GM18519 (cell line): ENCODE measurements around the gene EPB41L4A.

Source experiments
- ATAC-seq: cut with Tn5 transposase; IDR thresholded peaks from one replicate; pipeline ENCODE4 v1.9.1; 2021; ENCODE audit warnings: mild to moderate bottlenecking, moderate library complexity; ENCODE audit not compliant: unreplicated experiment, low FRiP score

EPB41L4A gene

DNA sequence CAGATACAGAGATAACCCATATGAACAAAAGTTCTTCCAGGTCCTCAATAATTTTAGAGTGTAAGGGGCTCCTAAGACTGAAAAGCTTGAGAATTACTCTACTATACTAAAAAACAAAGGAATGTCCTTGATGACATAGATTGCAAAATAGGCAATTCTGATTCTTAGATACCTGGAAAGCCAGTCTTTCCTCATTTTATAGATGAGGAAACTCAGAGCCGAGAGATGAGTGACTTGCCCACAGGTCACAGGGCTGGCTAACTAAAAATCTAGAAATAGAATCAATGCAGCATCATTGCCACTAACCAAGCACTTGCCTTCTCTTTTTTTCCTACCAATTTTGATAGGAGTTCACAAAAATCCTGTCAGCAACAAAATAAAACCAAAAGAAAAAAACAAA is 101.2 kb downstream of the EPB41L4A start:
- no peak for ATAC-seq

DNA sequence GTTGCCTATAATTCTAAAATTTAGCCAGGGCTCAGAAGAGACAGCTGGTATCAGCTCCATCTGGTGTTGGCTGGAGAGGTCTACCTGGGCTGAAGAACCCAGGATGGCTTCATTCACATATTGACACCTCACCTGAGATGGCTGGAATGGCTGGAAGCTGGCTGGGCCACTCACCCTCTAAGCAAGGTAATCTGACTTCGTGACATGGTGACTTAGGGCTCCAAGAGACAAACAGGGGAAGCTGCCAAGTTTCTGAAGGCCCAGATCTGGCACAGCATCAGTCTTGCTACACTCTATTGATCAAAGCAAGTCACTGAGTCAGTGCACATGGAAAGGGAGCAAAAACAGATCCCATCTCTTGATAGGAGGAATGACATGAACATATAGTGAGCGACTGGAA is 102.3 kb downstream of the EPB41L4A start:
- no peak for ATAC-seq

GRCh38 chr5:112316006-112316405 is 103.1 kb downstream of the EPB41L4A start:
- no peak for ATAC-seq

GRCh38 chr5:112312295-112313275 is 106.5 kb downstream of the EPB41L4A start:
- no peak for ATAC-seq

- no peak for ATAC-seq
Measured at GRCh38 chr5:112310746-112311145, 108.3 kb downstream of the EPB41L4A start.

DNA sequence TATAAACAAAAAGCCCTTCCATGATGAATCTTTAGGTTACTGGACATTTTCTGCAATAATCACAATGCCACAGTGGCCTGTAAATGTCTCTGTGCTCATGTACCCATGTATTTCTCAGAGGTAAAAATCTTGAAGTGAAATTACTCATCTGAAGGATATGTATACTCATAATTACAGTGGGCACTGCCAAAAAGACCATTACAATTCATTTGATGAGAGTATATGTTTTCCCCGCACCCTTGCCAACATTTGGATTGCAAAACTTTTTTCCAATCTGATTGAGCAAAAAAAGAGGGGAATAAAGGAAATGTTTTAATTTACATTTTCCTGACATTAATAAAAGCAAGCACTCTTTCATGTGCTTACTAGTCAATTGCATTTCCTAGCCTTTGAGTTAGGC is 110.5 kb downstream of the EPB41L4A start:
- no peak for ATAC-seq

DNA sequence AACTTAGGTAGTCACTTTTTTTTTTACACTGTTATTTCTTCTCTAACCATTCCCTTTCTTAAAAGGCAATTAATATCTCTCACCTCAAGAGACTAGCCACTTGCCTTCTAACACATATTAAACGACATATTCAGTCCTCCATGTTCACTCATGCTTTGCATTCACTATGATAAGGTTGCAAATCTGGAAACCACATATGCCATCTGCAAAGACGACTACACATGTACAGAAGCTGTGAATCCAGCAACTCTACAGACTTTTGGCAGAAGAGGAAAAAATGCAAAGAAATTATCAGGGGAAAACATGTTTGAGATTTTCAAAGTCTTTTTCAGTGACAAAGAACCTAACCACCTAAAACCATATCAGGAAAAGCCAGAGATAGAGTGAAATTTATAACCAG is 112.1 kb downstream of the EPB41L4A start:
- no peak for ATAC-seq

DNA sequence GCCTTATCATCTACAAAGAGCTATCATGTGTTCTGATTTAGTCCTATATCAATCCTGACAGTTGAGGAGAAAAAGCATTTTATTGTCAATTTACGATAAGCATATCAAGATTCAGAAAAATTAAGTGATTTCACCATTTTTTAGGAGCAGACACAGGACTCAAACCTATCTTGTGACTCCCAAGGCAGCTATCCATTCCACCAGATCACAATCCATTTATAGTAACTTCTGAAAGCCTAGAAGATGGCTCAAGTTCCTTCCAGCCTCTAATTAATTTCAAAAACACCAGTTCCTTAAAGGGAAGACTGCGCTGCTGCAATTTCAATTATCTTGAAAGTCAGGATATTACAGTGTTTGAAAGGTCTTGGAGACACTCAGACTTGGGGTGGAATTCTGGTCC is 114.3 kb downstream of the EPB41L4A start:
- ATAC-seq: no peak

DNA sequence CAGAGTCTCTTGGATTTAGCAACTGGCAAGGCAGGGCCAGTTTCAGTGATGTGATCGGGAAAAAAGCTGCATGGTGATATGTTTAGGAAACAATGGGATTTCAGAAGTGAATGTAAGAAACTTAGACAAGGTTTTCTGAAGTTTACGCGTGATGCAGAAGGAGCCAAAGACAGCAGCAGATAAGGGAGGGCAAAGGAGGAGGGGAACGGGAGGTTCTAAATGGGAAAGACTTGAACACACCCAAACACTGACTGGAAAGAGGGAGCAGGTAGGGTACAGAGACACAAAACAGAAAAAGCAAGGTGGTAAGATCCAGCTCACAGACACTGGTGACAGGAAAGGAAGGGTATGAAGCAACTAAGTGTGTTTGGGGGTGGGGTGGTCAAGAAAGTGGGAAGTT is 115.4 kb downstream of the EPB41L4A start:
- ATAC-seq: no peak

DNA sequence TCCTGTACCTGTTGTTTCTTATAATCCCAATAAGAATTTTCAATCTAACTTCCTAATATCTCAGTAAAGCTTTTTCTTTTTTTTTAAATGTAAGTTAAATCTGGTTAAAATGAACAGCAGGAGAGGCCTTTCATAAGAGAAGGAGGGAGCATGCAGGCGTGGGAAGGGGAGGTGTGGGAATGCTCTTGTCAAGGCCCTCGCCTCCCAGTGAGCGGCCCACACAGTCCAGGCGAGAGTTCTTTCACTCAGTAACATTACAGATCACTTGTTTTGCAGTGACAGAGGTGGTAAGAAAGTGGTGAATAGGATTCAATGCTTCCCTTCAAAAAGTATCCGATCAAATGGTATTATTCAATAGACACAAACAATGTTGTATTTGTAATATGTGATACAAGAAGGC is 125.0 kb downstream of the EPB41L4A start:
- ATAC-seq: no peak

GRCh38 chr5:112293587-112293986 is 125.5 kb downstream of the EPB41L4A start:
- no peak for ATAC-seq

DNA sequence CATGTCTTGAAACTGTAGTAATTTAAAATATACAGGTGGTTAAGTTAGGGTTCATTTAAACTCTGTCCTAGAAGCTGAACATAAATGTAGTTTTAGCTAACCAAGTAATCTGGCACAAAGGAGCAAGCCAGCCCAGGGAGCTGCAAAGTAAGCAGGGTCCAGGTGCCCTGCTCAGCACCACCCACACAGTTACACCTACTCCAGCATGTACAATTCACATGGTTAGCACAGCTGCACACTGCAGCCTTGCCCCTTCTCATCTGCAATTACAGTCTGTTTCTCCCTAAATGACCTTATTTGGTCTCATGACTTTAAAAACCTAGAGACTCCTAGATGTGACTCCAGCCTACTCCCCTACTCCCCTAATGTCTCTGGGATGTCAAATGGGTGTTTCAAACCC is 128.4 kb downstream of the EPB41L4A start:
- no peak for ATAC-seq

DNA sequence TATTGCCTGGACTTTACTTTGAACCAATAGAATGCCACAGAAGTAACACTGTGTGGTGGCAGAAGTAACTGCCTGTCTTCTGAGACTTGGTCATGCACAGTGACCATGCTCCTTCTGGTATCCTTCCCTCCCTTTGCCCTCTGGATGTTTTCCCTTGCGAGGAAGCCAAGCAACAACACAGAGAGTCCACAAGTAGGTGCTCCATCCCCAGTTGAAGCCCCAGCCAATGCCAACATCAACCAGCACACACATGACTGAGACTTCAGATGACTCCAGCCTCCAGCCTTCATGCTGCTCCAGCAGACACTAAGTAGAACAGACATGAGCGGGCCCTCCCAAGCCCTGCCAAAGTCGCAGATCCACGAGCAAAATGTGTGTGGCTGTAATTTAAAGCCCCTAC is 129.6 kb downstream of the EPB41L4A start:
- ATAC-seq: no peak

DNA sequence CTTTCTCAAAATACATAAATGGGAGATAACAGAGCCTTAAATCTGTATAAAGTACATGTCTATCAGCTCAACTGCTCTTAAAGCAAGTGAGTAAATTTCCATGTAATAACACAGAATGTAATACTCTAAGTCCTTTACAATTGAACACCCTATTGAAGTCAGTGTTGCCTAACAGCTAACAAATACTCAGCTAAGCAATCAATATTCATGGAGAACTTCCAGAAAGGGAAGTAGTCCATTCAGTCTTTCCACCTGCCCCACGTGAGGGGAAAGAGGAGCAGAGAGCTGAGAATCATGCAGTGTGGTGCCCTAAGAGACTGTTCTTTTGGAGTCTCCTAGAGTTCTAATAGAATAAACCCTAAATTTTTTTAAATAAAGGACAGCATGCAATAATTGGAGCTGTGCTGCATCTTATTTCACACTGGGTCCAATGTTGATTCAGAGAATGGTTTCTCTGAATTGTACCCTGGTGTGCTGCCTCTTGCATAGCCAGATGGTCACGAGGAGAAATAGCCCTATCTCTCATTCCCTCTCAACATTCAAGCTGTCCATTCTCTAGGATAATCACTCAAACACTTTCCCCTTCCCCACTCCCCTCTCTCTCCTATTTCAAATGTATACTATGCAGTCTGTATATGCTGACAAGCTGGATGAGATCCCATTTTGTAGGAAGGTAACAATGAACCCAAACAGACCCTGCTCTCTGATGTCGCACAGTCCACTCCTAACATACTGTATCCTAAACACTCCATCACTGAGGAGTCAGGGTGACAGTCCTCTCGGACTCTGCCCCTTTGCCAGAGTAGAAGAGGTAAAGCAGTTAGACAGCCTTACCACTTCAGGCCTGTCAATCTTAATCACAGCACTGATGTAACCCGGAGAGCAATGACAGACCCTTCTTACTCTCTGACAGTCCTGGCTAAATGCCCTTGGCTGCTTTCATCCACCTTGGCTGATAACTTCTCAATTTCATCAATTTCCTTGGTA is 134.8 kb downstream of the EPB41L4A start:
- no peak for ATAC-seq

DNA sequence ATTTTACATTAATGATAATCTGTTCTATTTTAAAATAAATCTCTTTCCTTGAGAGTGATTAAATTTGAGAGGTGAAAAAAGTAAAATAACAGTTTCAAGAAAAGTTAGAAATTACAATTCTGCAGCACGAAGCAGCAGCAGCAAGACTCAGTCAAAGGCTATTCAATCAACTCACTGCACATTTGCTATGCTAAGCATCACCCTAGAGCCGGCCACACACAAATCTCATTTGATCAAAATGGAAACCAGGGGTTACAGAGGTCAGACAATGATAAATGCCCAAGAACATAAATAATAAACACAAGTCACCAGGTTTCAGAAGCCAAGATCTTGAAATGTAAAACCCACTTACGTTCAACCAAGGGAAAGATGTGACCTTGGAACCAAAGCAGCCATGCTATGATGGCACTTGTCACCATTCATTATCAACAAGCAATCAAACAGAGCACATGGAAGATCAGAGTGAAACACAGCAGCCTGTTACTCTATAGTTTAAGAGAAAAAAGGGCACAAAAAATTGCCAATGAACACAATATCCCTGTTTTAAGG is 136.0 kb downstream of the EPB41L4A start:
- ATAC-seq: no peak

DNA sequence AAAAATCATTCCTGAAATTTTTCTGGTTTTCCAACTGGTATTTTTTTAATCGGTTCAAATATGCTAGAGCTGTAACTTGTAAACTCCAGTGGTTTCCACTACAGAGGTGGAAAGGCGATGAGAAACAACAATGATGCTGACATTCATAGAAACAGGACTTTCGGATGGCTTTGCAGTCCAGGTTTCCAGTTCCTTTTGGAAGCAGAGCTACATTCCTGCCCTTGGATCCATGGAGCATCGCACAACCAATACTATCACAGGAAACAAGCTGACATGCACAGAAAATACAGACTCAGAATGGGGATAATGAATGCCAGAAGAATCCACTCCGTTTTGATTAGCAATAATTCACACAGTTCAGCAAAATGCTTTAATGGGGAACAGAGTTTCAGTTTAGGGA is 140.0 kb downstream of the EPB41L4A start:
- no peak for ATAC-seq

GRCh38 chr5:112276991-112277390 is 142.1 kb downstream of the EPB41L4A start:
- no peak for ATAC-seq

DNA sequence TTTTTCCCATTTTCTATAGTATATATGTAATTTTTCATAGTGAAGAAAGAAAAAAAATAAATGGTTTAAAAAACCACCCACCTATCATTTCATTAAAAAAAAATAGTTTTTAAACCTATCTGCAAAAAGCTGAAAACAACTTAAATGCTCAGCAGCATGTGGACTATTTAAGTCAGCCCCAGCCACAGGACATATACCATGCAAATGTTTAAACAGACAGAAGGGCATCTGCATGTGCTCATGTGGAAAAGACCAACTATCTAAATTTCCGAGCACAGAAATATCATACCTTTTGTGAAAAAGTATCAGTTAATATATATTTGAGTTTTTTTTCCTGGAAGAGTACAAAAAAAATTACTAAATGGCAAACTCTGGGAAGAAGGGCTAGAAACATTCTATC is 143.4 kb downstream of the EPB41L4A start:
- no peak for ATAC-seq

DNA sequence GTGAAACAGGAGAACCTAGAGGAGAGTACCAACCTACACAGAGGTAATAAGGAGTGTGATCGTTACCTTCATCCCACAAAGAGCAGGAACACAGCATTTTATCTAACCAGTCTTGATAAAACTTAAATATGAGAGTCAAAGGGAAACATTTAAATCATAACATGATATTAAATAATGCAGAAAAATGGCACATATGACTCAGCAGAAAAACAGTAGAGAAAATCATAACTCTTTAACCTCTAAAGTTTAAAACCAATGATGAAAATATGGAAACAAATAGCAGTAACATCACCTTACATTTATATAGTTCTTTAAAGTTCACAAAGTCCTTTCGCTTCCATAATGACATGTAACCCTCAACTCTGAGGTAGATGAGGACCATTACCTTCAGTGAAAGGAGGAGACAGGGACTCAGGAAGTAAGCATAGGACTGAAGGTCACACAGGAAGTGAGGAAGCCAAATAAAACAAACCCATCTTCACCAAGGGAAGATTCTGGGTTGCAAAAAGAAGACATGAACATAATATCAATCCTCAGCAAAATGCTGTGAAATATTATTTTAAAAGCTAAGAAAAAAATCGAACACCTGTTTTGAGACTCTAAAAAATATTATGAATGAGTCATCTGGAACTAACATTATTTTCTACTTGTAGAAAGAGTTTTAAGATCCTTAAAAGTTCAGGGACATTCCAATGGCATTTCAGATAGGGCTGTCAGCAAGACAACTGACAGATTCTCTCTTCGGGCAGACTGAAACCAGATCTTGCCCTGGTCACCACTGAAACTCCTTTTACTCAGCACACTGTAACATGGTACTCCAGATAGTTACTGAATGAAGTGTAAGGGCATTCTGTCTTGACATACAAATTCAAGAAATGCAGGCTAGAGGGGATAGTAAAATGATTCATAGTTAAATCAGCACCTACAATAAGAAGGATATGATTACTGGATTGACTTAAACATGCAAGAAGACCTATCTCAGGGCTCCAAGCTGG is 148.5 kb downstream of the EPB41L4A start:
- no peak for ATAC-seq

GRCh38 chr5:112267231-112267630 is 151.8 kb downstream of the EPB41L4A start:
- no peak for ATAC-seq
